GM12874 (cell line): Measurements from ENCODE around the gene CDH13.

Experiments
- CTCF ChIP-seq: IDR thresholded peaks from 2 replicates; pipeline ENCODE4 v1.5.1; 2011; ENCODE audit warnings: low read depth, mild to moderate bottlenecking, control low read depth, low read length, moderate library complexity; ENCODE audit not compliant: insufficient read depth

CDH13 gene

GRCh38 chr16:83212301-83212841 lies 585.6 kb downstream of the CDH13 start:
- TF ChIP-seq CTCF = no peak

- no peak for TF ChIP-seq CTCF
Measured at GRCh38 chr16:83214671-83215070, 587.9 kb downstream of the CDH13 start.

GRCh38 chr16:83215406-83216001 lies 588.7 kb downstream of the CDH13 start:
- peak; percentile 87 for TF ChIP-seq CTCF

- TF ChIP-seq CTCF = no peak
Measured at GRCh38 chr16:83219285-83219684, 592.5 kb downstream of the CDH13 start.

- no peak for TF ChIP-seq CTCF
Measured at GRCh38 chr16:83220066-83220465, 593.3 kb downstream of the CDH13 start.

DNA sequence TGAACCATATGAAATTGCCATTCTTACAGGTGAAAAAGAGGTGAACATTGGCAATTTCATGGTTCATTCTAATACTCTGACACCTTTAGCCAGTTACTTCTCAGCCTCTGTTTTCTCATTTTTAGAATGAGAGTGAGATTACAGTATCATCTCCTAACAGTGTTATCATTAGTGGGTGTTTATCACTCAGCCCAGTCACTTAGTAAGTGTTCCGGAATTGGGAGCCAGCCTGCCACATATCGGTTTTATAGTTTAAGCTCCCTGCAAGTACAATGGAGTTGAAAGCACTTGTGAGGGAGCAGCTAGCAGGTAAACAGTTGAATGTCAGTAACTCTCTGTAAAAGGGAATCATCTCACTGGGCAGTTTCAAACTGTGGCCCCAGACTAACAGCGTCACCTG lies 597.9 kb downstream of the CDH13 start:
- TF ChIP-seq CTCF = no peak

DNA sequence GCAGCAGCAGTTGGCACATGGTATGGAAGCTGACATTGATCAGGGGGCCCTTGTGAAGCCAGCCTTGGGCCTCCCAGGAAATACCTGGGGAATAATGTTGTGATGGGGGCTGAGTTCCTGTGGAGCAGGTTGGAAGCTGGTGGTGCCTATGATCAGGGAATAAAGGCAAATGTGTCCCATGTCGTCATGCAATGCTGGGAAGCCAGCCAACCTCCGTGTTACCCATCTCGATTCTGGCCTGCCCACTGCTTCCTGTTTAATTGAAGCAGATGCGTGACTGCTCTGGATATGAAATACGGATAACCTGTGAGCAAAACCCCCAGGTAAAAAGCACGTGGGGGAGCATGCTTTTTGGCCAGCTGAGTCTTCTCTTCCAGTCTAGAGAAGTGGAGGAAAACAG lies 600.6 kb downstream of the CDH13 start:
- no peak for TF ChIP-seq CTCF
